CD8-positive, alpha-beta memory T cell (primary cell): ENCODE results near the gene DPYD. TPM values are rescaled to one million over a fixed set of nuclear protein-coding genes. Genes with fewer than 3 reads are reported as not detected.

Experiments
- CTCF ChIA-PET: fragments of 350-600 bp; sonication (Branson Sonifier 250); formaldehyde crosslinking; loops from one replicate; lab custom pipeline; 2021; ENCODE audit warnings: antibody characterized with exemption; lab: Charles Lee
- POLR2A ChIA-PET: fragments of 350-600 bp; sonication (Branson Sonifier 250); formaldehyde crosslinking; loops from one replicate; lab custom pipeline; 2021; ENCODE audit warnings: antibody characterized with exemption; lab: Charles Lee
- DNase-seq, 5 donors: peaks; one replicate each; pipeline versions ENCODE4 v3.0.0 to v3.0.0-alpha.2; 2020 to 2022; ENCODE audit warnings: mixed read lengths in 1 of 5
- H3K27ac ChIP-seq: one replicate; pipeline ENCODE4 v1.7.0; 2013; ENCODE audit warnings: low read depth, mild to moderate bottlenecking, low read length, moderate library complexity
- H3K27me3 ChIP-seq: 2 replicates; pipeline ENCODE4 v1.7.0; 2013; ENCODE audit warnings: low read length, mild to moderate bottlenecking; ENCODE audit not compliant: insufficient read depth, poor library complexity, severe bottlenecking
- H3K36me3 ChIP-seq: 2 replicates; pipeline ENCODE4 v1.7.0; 2013; ENCODE audit warnings: mild to moderate bottlenecking, low read length, moderate library complexity; ENCODE audit not compliant: insufficient read depth
- H3K4me1 ChIP-seq: 2 replicates; pipeline ENCODE4 v1.7.0; 2013; ENCODE audit warnings: mild to moderate bottlenecking, low read length, moderate library complexity; ENCODE audit not compliant: insufficient read depth
- H3K4me3 ChIP-seq: 2 replicates; pipeline ENCODE4 v1.7.0; 2013; ENCODE audit warnings: mild to moderate bottlenecking, low read length
- H3K9me3 ChIP-seq: 2 replicates; pipeline ENCODE4 v1.7.0; 2013; ENCODE audit warnings: mild to moderate bottlenecking, low read length
- H3K27ac Mint-ChIP-seq, 8 donors: one replicate each; pipeline ENCODE4 v1.8.0; 2020 to 2021; ENCODE audit warnings: mixed read lengths in 8 of 8, mild to moderate bottlenecking in 6 of 8, inconsistent platforms in 3 of 8, moderate library complexity in 3 of 8
- H3K27me3 Mint-ChIP-seq, 2 donors: one replicate each; pipeline ENCODE4 v1.8.0; 2020 to 2021; ENCODE audit warnings: mixed read lengths in 2 of 2, mild to moderate bottlenecking in 1 of 2, moderate library complexity in 1 of 2
- H3K36me3 Mint-ChIP-seq, 3 donors: one replicate each; pipeline ENCODE4 v1.8.0; 2020 to 2021; ENCODE audit warnings: mixed read lengths in 3 of 3, inconsistent platforms in 1 of 3, mild to moderate bottlenecking in 1 of 3
- H3K4me1 Mint-ChIP-seq, 3 donors: one replicate each; pipeline ENCODE4 v1.8.0; 2020 to 2021; ENCODE audit warnings: mixed read lengths in 3 of 3, inconsistent platforms in 1 of 3, mild to moderate bottlenecking in 1 of 3
- H3K4me3 Mint-ChIP-seq, 7 donors: one replicate each; pipeline ENCODE4 v1.8.0; 2020 to 2021; ENCODE audit warnings: mixed read lengths in 7 of 7, mild to moderate bottlenecking in 6 of 7, moderate library complexity in 4 of 7, inconsistent platforms in 2 of 7
- H3K9me3 Mint-ChIP-seq, 5 donors: one replicate each; pipeline ENCODE4 v1.8.0; 2020 to 2022; ENCODE audit warnings: mixed read lengths in 5 of 5, mild to moderate bottlenecking in 3 of 5, moderate library complexity in 2 of 5, inconsistent platforms in 1 of 5
- polyA plus RNA-seq: library from polyadenylated mRNA; unstranded; fragments of 300-500 nt; fragmentation: Illumina TruSeq; gene quantifications from one replicate; pipeline ENCODE4 v1.2.3, GENCODE V29; 2021
- total RNA-seq, 2 experiments: library from RNA; stranded (reverse); gene quantifications; one replicate each; pipeline ENCODE4 v1.2.3, GENCODE V29; 2021

DPYD gene
- total and polyA plus RNA-seq, 3 experiments from 2014 or later = 9.6 to 43.9 (median 10.3) TPM

GRCh38 chr1:97599447-97599846, 321.4 kb downstream of the DPYD start:
- Mint-ChIP-seq H3K9me3 (no peaks in the 10 kb centered on the region), H3K27ac (peak overlapping the region in 1 of 8 donors; percentile 46), H3K4me1 (peaks cover 0 to 2% (median 0%) of the 10 kb centered on the region in 3 donors), H3K4me3 (no peak overlapping the region), H3K36me3 (peaks cover 0 to 3% (median 2%) of the 10 kb centered on the region in 3 donors), H3K27me3 (no peaks in the 10 kb centered on the region)
- Histone ChIP-seq H3K4me1 (no peaks in the 10 kb centered on the region), H3K36me3 (no peaks in the 10 kb centered on the region), H3K27ac (no peak overlapping the region), H3K4me3 (no peak overlapping the region), H3K27me3 (no peaks in the 10 kb centered on the region), H3K9me3 (no peaks in the 10 kb centered on the region)
- CTCF ChIA-PET = no interaction called here
- DNase-seq = no peak
- POLR2A ChIA-PET = no interaction called here

GRCh38 chr1:97593192-97593591, 327.6 kb downstream of the DPYD start:
- DNase-seq = no peak
- Histone ChIP-seq H3K9me3 (no peaks in the 10 kb centered on the region), H3K4me1 (no peaks in the 10 kb centered on the region), H3K27ac (no peak overlapping the region), H3K36me3 (peaks cover 13% of the 10 kb centered on the region), H3K4me3 (no peak overlapping the region), H3K27me3 (no peaks in the 10 kb centered on the region)
- Mint-ChIP-seq H3K27me3 (no peaks in the 10 kb centered on the region), H3K36me3 (peaks cover 30 to 54% (median 33%) of the 10 kb centered on the region in 3 donors), H3K9me3 (no peaks in the 10 kb centered on the region), H3K4me3 (no peak overlapping the region), H3K27ac (no peak overlapping the region), H3K4me1 (peaks cover 0 to under 1% (median 0%) of the 10 kb centered on the region in 3 donors)
- CTCF ChIA-PET = no interaction called here
- POLR2A ChIA-PET = no interaction called here

GRCh38 chr1:97588772-97589171, 332.1 kb downstream of the DPYD start:
- no peaks in the 10 kb centered on the region for H3K27me3 Mint-ChIP-seq
- ChIA-PET POLR2A (no interaction called here), CTCF (no interaction called here)

GRCh38 chr1:97581614-97582051, 339.2 kb downstream of the DPYD start:
- Mint-ChIP-seq H3K9me3 (peaks cover 0 to 4% (median 0%) of the 10 kb centered on the region in 5 donors), H3K4me3 (no peak overlapping the region), H3K36me3 (peaks cover 15 to 36% (median 18%) of the 10 kb centered on the region in 3 donors), H3K27me3 (no peaks in the 10 kb centered on the region), H3K4me1 (no peaks in the 10 kb centered on the region), H3K27ac (no peak overlapping the region)
- Histone ChIP-seq H3K36me3 (no peaks in the 10 kb centered on the region), H3K4me1 (no peaks in the 10 kb centered on the region), H3K27ac (no peak overlapping the region), H3K27me3 (no peaks in the 10 kb centered on the region), H3K4me3 (no peak overlapping the region), H3K9me3 (no peaks in the 10 kb centered on the region)
- POLR2A ChIA-PET = interaction anchor here (0.7 kb wide), 1 partner anchor 37 kb away, joined by 4 read pairs; no protein-coding TSS in a partner anchor
- DNase-seq = no peak
- CTCF ChIA-PET = no interaction called here

More at GRCh38 chr1:97588772-97589171, 332.1 kb downstream of the DPYD start:
- H3K4me3 Mint-ChIP-seq = no peak overlapping the region
- no peak for DNase-seq
- H3K4me1 ChIP-seq = no peaks in the 10 kb centered on the region
- no peak overlapping the region for H3K27ac ChIP-seq
- H3K27me3 ChIP-seq = no peaks in the 10 kb centered on the region
- H3K4me3 ChIP-seq = no peak overlapping the region
- no peak overlapping the region for H3K27ac Mint-ChIP-seq
- H3K4me1 Mint-ChIP-seq = no peaks in the 10 kb centered on the region
- H3K9me3 Mint-ChIP-seq = peaks cover 0 to 4% (median 0%) of the 10 kb centered on the region in 5 donors
- peaks cover 13% of the 10 kb centered on the region for H3K36me3 ChIP-seq
- H3K36me3 Mint-ChIP-seq = peaks cover 41 to 72% (median 54%) of the 10 kb centered on the region in 3 donors
- H3K9me3 ChIP-seq = no peaks in the 10 kb centered on the region

GRCh38 chr1:97577613-97578012, 343.2 kb downstream of the DPYD start:
- no peak overlapping the region for H3K27ac Mint-ChIP-seq
- peaks cover 14 to 49% (median 17%) of the 10 kb centered on the region in 3 donors for H3K36me3 Mint-ChIP-seq
- no peak overlapping the region for H3K27ac ChIP-seq
- H3K9me3 ChIP-seq = no peaks in the 10 kb centered on the region
- H3K4me1 Mint-ChIP-seq = no peaks in the 10 kb centered on the region
- H3K4me1 ChIP-seq = no peaks in the 10 kb centered on the region
- ChIA-PET POLR2A (no interaction called here), CTCF (no interaction called here)
- no peaks in the 10 kb centered on the region for H3K9me3 Mint-ChIP-seq
- H3K27me3 ChIP-seq = no peaks in the 10 kb centered on the region
- no peak overlapping the region for H3K4me3 ChIP-seq
- H3K4me3 Mint-ChIP-seq = no peak overlapping the region
- no peaks in the 10 kb centered on the region for H3K27me3 Mint-ChIP-seq
- DNase-seq = no peak
- no peaks in the 10 kb centered on the region for H3K36me3 ChIP-seq

- DNase-seq = no peak
- Mint-ChIP-seq H3K36me3 (peaks cover 23 to 64% (median 25%) of the 10 kb centered on the region in 3 donors), H3K27me3 (no peaks in the 10 kb centered on the region), H3K4me3 (no peak overlapping the region), H3K4me1 (no peaks in the 10 kb centered on the region), H3K9me3 (no peaks in the 10 kb centered on the region), H3K27ac (no peak overlapping the region)
- H3K9me3 ChIP-seq = no peaks in the 10 kb centered on the region
- no peaks in the 10 kb centered on the region for H3K36me3 ChIP-seq
- H3K4me1 ChIP-seq = no peaks in the 10 kb centered on the region
- H3K27me3 ChIP-seq = no peaks in the 10 kb centered on the region
- CTCF ChIA-PET = no interaction called here
- H3K27ac ChIP-seq = no peak overlapping the region
- H3K4me3 ChIP-seq = no peak overlapping the region
- POLR2A ChIA-PET = no interaction called here
Observed at GRCh38 chr1:97573553-97573952, 347.3 kb downstream of the DPYD start.

- Mint-ChIP-seq H3K4me3 (no peak overlapping the region), H3K9me3 (no peaks in the 10 kb centered on the region), H3K27ac (no peak overlapping the region), H3K27me3 (no peaks in the 10 kb centered on the region), H3K4me1 (no peaks in the 10 kb centered on the region), H3K36me3 (peaks cover 23 to 60% (median 25%) of the 10 kb centered on the region in 3 donors)
- Histone ChIP-seq H3K4me1 (no peaks in the 10 kb centered on the region), H3K27ac (no peak overlapping the region), H3K36me3 (no peaks in the 10 kb centered on the region), H3K9me3 (no peaks in the 10 kb centered on the region), H3K4me3 (no peak overlapping the region), H3K27me3 (no peaks in the 10 kb centered on the region)
- no peak for DNase-seq
- POLR2A ChIA-PET = no interaction called here
- CTCF ChIA-PET = no interaction called here
Observed at GRCh38 chr1:97572561-97572960, 348.3 kb downstream of the DPYD start.

- CTCF ChIA-PET = no interaction called here
- Histone ChIP-seq H3K4me3 (no peak overlapping the region), H3K27ac (no peak overlapping the region), H3K27me3 (no peaks in the 10 kb centered on the region), H3K4me1 (no peaks in the 10 kb centered on the region), H3K9me3 (no peaks in the 10 kb centered on the region), H3K36me3 (no peaks in the 10 kb centered on the region)
- Mint-ChIP-seq H3K4me1 (no peaks in the 10 kb centered on the region), H3K36me3 (peaks cover 21 to 57% (median 25%) of the 10 kb centered on the region in 3 donors), H3K27me3 (no peaks in the 10 kb centered on the region), H3K9me3 (no peaks in the 10 kb centered on the region), H3K27ac (no peak overlapping the region), H3K4me3 (no peak overlapping the region)
- POLR2A ChIA-PET = no interaction called here
- no peak for DNase-seq
Observed at GRCh38 chr1:97571760-97572159, 349.1 kb downstream of the DPYD start.
